ENCODE results near the gene CDC42EP3. TPM values are rescaled to one million over a fixed set of nuclear protein-coding genes. Genes with fewer than 3 reads are reported as not detected.

CDC42EP3 gene
- total and polyA plus RNA-seq, 2 experiments from 2014 or later = 31.4 TPM

GRCh38 chr2:37631292-37631691, 40.1 kb downstream of the CDC42EP3 start (continued):
- TF ChIP-seq REST (IDR thresholded peaks at IDR 0.05; ENCODE audit: unreplicated experiment) = no peak
- no peak for TF ChIP-seq EZH2 (IDR thresholded peaks at IDR 0.05; ENCODE audit: low read depth, unreplicated experiment)
- TF ChIP-seq JUNB (IDR thresholded peaks at IDR 0.05; ENCODE audit: unreplicated experiment) = no peak

GRCh38 chr2:37630776-37631175, 40.7 kb downstream of the CDC42EP3 start:
- H3K79me2 ChIP-seq (replicated peaks; ENCODE audit: insufficient read depth) = no peaks in the 10 kb centered on the region
- no peaks in the 10 kb centered on the region for H3K27me3 ChIP-seq (ENCODE audit: insufficient read depth)
- H3K4me3 Mint-ChIP-seq = no peak overlapping the region
- H3K27ac Mint-ChIP-seq = no peak overlapping the region
- H3K36me3 Mint-ChIP-seq (ENCODE audit: low read depth) = no peaks in the 10 kb centered on the region; the same call in 2 of the 3 replicates
- H3K4me1 Mint-ChIP-seq = peaks cover 3% of the 10 kb centered on the region; the same call in 1 of the 3 replicates
- H2AFZ ChIP-seq = no peak overlapping the region
- no peaks in the 10 kb centered on the region for H3K36me3 ChIP-seq (ENCODE audit: insufficient read depth)
- H3K9me3 Mint-ChIP-seq = no peaks in the 10 kb centered on the region
- DNase-seq (ENCODE audit: low spot score) = no peak
- TF ChIP-seq REST (IDR thresholded peaks at IDR 0.05; ENCODE audit: unreplicated experiment) (no peak), NANOG (IDR thresholded peaks at IDR 0.05; ENCODE audit: borderline replicate concordance) (no peak), ZNF114 (CRISPR knock-in tag; IDR thresholded peaks at IDR 0.05) (no peak), ETS1 (IDR thresholded peaks at IDR 0.05) (no peak), ZNF462 (CRISPR knock-in tag; IDR thresholded peaks at IDR 0.05) (no peak)
- no peaks in the 10 kb centered on the region for H4K20me1 ChIP-seq (replicated peaks; ENCODE audit: insufficient read depth)
- H3K9me2 ChIP-seq (ENCODE audit: insufficient read depth) = no peaks in the 10 kb centered on the region; the same call in 1 of the 2 replicates
- no peak overlapping the region for H3K4me3 ChIP-seq
- H3F3A ChIP-seq (replicated peaks; ENCODE audit: low read depth) = no peaks in the 10 kb centered on the region
- H3K27ac ChIP-seq (ENCODE audit: low read depth) = no peak overlapping the region
- H3K4me2 ChIP-seq = no peak overlapping the region
- ATAC-seq = no peak
- H3K4me1 ChIP-seq (ENCODE audit: insufficient read depth) = no peaks in the 10 kb centered on the region
- no peaks in the 10 kb centered on the region for H3K27me3 Mint-ChIP-seq (ENCODE audit: insufficient read depth, low read depth, poor library complexity)
